ENCODE measurements around the gene C1QTNF5.
"Not testable (repeated sequence)": the region's sequence is repeated elsewhere in the genome, so short reads cannot be mapped to it uniquely, and the experiment has no call there.

Gene C1QTNF5, protein sequence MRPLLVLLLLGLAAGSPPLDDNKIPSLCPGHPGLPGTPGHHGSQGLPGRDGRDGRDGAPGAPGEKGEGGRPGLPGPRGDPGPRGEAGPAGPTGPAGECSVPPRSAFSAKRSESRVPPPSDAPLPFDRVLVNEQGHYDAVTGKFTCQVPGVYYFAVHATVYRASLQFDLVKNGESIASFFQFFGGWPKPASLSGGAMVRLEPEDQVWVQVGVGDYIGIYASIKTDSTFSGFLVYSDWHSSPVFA

DNA sequence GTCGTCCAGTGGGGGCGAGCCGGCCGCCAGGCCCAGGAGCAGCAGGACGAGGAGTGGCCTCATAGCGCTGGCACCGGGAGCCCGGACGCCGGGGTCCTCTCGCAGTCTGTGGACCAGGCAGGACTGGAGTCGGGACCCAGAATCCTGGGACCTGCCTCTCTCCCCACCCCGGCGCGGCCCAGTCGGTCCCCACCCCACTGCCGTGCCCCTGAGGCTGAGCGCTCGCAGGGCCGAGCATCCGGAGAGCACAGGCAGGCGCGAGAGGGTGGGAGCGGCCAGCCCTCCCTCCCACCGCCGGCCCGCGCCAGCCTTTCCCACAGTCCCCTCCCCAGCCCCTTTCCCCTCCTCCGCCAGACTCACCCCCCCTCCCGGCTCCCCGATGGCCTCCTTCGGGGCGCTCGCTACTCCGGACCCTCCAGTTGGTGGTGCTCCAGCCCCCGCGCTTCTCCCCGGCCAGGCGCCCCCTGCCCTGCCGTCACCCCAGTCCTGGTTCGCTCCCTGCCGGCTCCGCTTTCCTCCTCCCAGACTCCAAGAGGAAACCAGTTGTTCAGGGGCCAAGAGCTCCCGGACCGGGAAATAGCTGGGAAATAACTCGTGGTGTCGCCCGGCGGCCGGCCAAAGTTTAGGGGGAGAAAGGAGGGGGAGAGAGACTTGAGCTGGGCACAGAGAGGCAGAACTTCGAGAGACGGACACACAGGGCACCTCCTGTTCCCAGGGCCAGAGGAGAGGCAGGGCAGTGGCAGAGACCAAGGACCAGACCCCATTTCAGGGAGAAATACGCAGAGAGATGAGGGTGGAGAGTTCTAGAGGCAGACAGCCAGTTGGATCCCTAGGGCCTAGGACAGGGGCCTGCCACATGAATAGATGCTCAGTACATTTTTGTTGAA, at the start of gene C1QTNF5:
Gene C1QTNF5 (minus strand): TSS at position 549 of the 887 bp plus-strand sequence. CDS start 486 bp downstream, at position 63.
- no peak for DNase-seq (ENCODE audit: low read depth, low spot score)

DNA sequence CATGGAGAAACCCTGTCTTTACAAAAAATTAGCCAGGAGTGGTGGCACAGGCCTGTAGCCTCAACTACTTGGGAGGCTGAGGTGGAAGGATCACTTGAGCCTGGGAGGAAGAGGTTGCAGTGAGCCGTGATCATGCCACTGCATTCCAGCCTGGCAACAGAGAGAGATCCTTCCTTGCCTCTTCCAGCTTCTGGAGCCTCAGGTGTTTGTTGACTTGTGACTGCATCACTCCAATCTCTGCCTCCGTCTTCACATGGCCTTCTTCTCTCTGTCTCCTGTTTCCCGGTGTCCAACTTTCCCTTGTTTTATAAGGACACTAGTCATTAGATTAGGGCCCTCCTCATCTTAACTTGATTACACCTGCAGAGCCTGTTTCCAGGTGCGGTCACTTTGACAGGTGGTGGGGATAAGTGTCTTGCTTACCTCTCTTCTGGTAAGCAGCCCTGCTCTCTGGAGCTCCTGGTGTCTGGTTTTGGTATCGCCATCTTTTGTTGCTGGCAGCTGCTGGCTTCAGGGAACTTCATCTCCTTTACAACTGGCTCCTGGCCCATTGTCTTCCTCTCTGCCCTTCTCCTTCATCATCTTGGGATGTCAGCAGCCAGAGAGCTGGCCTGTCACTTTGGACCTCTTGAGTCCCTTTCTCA, 49.0 kb upstream of the C1QTNF5 start:
- peak; percentile 65 for DNase-seq (ENCODE audit: low read depth, low spot score)

DNA sequence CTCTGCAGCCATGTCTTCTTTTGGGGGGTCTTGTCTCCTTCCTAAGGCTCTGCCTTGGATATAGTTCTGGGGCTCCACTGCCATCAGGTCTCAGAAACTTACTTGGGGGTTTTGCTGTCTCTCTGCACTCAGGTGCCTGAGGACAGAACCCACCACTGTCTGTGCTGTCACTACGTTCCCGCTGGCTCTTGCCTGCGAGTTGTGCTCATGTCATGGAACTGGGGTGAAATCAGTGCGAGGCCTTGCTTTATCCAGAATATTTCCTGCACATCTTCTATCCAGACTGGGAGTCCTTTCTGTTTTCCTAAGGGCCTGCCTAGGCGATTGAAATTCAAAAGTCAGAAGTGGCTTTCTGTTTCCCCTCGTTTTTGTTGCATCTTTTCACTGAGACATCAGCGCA, 47.4 kb upstream of the C1QTNF5 start:
- DNase-seq (ENCODE audit: low read depth, low spot score), result no peak

DNA sequence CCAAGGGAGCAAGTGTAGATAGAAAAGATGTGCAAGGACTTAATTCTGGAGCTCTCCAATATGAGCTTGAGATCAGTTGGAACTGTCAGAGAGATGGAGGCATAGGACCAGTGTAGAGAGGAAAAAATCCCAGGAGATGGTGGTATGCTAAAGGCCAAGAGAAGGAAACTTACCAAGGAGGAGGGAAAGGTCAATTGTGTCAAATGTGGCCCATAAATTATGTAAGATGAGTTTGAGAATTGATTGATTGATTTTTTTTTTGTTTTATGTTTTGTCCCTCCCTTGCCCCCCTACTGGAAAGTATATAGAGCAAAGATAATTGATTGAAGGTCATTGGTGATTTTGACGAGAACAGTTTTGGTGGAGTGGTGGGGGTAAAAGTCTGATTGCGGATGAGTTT, 43.6 kb upstream of the C1QTNF5 start:
- DNase-seq (ENCODE audit: low read depth, low spot score), result no peak

DNA sequence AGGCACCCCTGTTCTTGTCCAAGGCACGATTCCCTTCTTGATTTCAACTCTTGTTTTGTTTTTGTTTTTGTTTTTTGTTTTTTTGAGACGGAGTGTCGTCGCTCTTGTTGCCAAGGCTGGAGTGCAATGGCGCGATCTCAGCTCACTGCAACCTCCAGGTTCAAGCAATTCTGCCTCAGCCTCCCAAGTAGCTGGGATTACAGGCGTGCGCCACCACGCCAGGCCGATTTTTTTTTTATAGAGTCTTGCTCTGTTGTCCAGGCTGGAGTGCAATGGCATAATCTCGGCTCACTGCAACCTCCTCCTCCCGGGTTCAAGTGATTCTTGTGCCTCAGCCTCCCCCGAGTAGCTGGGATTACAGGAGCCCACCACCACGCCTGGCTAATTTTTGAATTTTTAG, 41.8 kb upstream of the C1QTNF5 start:
- not testable (repeated sequence) for DNase-seq (ENCODE audit: low read depth, low spot score)

DNA sequence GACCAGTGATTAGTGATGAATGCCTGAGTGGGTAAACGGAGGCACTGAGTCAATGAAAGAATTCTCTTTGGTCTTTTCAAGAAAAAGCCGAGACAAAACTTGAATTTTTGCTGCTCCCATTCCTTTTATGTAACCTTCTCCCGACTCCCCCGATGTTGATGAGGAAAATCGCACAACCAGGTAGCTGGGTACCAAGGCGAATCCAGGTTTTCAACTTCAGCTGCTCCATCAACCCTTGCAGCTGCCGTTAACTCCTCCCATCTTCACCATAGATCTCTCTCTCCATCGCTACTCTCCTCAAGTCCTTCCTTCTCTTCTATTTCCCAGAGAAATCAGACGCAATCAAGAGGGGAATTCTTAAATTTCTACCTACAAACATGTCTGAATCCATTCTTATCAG, 41.4 kb upstream of the C1QTNF5 start:
- DNase-seq (ENCODE audit: low read depth, low spot score), result no peak

DNA sequence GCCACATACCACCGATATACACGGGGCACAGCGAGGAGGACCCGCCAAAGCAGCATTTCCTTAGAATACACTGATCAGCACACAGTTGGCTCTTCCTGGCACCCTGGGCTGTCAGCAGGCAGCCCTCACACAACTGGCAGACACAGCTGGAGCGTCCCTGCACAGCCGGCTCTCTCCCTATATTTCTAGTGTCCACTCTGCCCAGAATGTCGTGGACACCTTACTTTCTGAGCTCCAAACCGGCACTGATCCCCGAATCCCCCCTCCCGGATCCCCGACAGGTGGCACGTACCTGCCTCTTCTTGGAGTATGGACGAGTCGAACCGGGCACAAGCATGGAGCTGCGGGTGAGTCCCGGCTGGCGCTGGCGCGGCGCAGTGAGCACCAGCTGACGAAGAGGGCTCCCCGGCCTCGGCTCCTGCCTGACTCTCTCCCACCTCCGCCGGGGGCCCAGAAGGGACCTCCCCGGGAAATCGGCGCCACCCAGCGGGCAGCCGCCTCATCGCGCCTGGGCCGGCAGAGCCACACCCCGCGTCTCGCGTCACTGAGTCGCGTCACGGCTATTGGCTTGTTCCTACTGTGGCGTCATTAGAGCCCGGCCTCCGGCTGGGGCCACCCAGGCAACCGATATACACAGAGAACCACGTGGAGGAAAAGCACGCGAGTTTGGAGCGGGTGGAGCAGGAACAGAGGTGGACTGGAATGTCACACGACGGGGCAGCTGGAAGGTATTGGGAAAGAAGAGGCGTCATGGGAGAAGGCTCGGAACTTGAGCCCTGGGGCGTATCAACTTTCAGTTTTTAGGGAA, 40.7 kb upstream of the C1QTNF5 start, which contains the start of gene USP2:
Gene USP2 (minus strand): TSS at position 510 of the 808 bp plus-strand sequence. CDS start 8,210 bp downstream, outside the sequence.
- peak; percentile 98 for DNase-seq (ENCODE audit: low read depth, low spot score)

DNA sequence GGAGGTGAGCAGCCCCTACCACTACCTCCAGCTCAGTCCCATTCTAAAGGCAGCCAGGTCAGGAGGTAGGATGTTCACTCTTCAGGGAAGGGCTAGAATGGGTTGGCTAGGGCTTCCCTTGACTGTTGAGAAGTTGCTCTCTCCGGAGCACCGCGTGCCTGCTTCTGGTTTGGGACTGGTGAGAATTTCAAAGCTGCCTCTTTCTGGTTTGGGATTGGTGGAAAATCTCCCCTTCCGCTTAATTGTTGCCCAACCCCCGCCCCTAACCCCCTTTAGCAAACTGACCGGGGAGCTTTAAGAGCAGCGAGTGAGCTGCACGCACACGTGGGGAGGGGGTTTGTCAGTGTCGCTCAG, 40.1 kb upstream of the C1QTNF5 start:
- DNase-seq (ENCODE audit: low read depth, low spot score), result peak; percentile 70

DNA sequence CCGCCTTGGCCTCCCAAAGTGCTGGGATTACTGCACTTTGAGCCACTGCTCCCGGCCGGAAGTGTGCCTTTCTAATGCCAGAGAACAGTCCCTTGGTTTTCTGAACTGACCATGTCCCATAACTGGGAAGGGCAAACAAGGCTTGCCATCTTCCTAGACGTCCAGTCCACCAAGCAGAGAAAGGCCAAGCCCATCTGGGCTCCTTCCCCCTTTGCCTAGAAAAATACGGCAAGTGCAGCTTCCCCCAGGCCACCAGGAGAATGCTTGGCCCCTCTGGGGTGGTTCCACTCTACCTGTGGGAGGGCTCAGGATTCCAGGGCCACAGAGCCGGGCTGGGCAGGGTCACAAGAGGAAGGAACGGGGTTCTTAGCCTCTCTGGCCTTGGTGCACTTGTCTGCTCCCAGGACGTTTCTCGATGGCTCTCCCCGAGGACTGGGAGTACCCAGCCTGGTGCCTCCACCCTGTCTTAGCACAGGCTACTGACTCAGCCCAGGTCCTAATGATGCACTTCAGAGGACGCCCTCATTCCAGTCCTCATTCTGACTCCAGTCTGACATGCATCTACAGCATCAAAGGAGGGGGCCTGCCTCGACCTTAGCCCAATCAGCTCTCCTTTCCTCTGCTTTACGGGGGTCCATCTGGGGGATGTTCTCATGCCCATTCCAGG, 39.6 kb upstream of the C1QTNF5 start:
- DNase-seq (ENCODE audit: low read depth, low spot score), result no peak

DNA sequence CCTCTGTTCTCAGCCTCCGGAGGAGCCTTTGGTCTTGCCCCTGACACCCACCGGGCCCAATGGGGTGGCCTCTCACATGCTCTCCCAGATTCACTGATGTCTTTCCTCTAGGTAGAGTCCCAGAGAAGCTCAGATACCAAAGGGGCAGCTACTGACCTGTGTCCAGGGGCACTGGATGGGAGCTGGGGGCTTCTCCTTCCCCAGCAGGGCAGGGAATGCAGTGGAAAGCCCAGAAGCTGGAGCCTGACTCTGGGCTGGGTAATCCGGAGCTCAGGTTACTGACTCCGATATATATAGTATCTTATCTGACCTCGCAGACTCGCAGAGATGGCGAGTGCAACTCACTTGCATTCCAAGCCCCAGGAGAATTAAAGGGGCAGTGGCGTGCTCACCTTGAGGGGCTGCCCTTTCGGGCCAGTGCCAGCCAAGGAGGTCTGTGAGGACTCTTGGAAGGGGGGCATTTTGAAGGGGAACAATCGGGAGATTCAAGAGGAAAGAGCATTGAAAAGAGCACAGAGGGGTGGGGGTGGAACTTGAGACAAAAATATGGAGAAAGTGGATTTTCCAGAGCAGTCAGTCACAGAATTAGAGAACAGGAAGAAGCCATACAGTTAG, 38.3 kb upstream of the C1QTNF5 start:
- peak; percentile 49 for DNase-seq (ENCODE audit: low read depth, low spot score)

DNA sequence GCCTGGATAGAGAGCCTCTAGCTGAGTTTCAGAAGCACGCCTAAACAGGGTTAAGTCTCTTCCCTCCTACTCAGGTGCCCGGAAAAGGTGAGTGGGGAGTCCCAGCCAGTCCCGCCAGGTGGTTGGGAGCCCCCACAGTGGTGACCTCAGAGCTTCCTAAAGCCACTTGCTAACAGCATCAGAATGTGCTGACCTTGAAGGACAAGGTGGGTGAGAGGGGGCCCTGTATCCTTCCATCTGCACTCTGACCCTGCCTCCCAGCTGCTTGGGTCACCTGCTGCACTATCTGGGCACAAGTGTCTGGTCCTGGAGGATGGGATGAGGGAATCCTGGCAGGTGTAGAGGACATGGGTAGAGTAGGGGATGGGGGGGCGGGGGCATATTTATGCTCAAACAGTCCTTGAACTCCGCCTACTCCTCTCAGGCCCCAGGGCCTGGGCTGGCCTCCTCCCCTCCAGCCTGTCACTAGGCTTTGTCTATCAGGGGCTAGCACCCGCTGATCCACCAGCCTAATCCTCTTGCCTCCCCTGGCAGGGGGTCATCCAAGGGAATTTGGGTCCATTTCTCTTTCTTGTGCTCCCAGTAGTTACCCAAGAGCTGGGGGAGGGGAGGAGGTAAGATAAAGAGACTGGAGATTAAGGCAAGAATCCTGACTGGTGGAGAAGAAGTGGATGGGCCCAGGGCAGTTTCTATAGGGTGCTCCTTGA, 37.4 kb upstream of the C1QTNF5 start:
- peak; percentile 70 for DNase-seq (ENCODE audit: low read depth, low spot score)

DNA sequence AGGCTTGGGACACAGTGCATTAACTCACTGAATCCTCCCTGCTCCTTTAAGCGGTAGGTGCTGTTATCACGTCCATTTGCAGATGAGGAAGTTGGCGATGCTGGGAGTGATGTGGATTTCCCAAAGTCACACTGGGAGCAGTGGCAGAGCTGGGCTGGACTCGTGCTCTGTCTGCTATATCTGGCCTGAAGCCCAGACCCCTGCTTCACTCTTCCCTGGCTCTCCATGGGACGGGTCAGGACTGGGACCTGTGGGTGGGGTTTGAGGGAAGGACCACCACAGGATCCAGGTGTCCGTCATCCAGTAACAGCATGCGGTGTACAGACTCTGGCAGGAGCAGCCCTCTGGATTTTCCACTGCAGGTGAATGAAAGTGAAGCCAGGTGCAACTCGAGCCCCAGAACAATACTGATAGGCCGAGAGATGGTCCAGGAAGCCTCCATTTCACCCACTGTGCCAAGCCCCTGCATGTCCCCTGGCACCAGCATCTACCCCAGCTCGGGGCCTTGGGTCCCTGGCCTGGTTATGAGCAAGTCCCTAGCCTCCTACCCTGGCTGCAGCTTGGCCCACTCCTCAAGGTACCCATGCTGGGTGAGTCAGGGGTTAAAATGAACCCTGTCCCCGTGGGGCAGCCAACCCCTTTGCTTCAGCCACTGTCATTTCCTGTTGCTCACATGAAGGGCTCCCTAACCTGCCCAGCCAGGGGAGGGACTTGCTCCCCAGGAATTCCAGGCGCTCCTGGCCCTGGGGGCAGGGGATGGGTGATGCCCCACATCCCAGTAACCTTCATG, 36.6 kb upstream of the C1QTNF5 start:
- no peak for DNase-seq (ENCODE audit: low read depth, low spot score)

DNA sequence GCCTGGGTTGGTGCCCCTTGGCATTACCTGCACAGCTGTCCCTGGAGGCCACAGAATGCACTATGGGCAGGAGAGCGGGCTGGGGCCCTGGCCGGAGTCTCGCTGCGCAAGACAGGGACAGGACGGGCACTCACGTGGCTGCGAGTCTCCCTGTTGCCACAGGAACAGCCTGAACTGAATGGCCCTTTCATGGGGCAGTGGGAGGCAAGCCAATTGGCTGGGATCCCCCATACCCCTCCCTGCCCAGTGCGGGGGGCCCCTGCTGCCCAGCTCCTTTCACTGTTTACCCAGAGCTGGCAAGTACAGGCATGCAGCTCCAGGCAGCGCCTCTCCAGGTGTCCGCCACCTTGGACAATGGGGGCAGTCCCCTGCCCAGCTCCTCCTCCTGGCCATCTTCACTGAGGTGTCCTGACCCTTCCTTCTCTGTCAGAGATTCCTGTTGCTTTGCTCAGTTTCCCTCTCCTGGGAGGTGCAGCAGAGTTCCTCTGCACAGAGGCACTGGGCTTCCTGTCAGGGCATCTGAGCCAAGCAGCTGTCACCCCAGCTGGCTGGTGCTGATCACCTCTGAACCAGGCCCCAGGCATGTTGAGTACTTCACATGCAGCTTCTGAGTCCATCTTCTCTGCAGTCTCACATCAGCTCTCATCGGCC, 35.6 kb upstream of the C1QTNF5 start:
- no peak for DNase-seq (ENCODE audit: low read depth, low spot score)

DNA sequence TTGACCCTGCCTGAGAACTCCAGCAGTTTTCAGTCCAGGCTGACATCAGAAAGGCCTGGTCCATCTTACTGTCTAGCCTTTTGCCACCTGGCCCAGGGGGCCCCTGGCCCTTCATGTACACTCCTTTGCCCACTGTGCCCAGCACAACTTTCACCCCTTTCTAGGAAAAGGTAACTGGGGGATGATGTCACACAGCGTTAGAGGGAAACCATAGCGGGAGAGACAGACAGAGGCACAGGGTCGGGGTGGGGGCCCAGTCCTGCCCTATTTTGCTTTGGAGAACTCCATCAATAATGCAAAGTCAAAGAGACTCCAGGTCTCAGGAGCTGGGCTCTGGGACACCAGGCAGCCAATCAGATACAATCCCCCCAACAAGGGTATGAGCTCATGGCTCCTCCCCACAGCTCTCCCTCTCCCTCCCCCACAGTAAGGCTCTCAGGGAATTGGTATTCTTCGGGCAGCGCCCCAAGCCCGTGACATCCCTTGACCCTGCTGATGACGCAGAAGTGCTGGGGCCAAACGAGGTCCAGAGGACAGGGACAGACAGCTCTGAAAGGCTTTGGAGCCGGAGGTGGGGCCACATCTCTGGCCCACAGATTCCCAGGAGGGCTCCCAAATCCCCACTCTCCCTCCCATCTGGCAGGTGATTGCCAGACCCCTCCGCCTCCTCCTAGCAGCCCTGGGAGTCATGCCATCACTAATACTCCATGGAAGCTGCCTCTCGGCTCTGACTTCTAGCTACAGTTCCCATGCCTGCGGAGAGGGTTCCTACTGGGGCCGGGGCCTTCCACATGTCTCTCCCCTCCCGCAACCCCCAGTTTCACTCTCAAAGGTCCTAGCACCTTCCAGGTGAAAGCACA, 34.9 kb upstream of the C1QTNF5 start:
- DNase-seq (ENCODE audit: low read depth, low spot score), result no peak

DNA sequence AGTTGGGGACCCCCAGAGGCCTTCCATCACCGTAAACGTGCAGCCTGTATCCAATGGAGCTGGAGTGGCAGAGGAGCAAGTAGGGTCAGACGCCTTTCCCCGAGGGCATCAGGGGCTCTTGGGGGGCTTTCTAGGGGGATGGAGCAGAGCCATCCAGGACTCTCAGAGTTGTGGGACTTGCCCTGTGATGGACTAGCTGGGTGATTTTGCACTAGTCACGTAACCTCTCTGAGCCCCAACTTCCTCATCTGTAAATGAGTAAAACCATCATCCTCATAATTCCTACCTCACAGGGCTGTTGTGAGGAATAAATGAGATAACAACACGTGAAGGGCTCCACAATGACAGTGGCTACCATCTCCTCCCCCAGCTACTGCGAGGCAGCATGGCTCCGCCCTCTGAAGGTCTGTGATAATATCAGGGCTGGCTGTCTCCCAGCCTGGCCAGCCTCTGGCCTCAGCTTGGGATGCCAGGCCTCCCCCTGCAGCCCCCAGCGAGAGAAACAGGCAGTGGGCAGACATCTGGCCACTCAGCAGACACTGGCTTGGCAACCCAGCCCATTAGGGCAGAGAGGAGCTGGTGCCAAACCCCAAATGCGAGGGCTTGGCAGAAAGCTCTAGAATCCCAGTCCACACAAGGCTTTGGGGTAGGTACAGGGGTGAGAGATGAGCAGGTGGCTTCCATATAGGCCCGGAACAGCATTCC, 34.1 kb upstream of the C1QTNF5 start:
- DNase-seq (ENCODE audit: low read depth, low spot score), result no peak

DNA sequence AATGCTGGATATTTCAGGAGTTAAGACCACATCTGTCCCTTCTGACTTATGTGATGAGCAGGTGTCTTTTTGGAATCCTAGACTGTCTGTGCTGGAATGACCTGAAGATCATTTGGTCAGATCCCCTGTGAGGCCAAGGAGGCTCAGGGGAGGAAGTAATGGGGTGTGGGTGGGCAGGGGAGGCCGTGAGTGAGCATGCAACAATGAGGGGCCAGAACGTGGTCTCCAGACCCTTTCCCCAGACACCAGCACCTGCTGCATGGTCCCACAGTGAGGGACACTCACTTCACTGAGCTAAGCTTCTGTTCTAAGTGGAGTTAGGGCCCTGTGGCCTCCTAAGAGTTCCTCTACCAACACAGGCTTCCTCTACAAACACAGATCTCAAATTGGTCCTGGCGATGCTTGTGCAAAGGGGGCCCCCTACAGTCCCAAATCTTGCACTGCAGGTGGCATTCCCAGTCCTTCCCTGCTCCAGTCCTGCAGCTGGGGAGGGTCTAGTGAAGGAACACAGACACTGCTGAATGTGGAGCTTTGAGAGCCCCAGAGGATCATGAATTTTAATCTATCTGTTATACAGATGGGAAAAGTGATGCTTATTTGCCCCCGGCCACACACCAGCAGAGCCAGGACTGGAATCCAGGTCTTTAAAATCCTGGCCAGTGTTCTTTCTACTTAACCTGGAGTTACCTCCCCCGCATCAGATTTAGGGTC, 33.4 kb upstream of the C1QTNF5 start:
- peak; percentile 95 for DNase-seq (ENCODE audit: low read depth, low spot score)
